Activated CD4-positive, alpha-beta T cell treated with anti-CD3 and anti-CD28 coated beads, Interleukin-2, amount 10 ng/mL, durations not matched to agents 7 days and 5 days (primary cell): Measurements from ENCODE around the gene ZNF326. TPM values are rescaled to one million over a fixed set of nuclear protein-coding genes. Genes with fewer than 3 reads are reported as not detected.
A peak's percentile ranks its signal among the peaks of the same experiment; 100 is the strongest.
"Not testable (repeated sequence)": the region's sequence is repeated elsewhere in the genome, so short reads cannot be mapped to it uniquely, and the experiment has no call there.

Experiments
- CTCF ChIA-PET: fragments of 350-600 bp; sonication (Branson Sonifier 250); formaldehyde crosslinking; loops from one replicate; lab custom pipeline; 2021; ENCODE audit warnings: antibody characterized with exemption; lab: Charles Lee
- POLR2A ChIA-PET: fragments of 350-600 bp; sonication (Branson Sonifier 250); formaldehyde crosslinking; loops from one replicate; lab custom pipeline; 2021; ENCODE audit warnings: antibody characterized with exemption; lab: Charles Lee
- DNase-seq: peaks from one replicate; pipeline ENCODE4 v3.0.0-alpha.2; 2020
- H3K27ac Mint-ChIP-seq: one replicate; pipeline ENCODE4 v1.8.0; 2021; ENCODE audit warnings: mild to moderate bottlenecking, moderate library complexity, mixed read lengths
- H3K27me3 Mint-ChIP-seq: one replicate; pipeline ENCODE4 v1.8.0; 2021; ENCODE audit warnings: mixed read lengths
- H3K36me3 Mint-ChIP-seq: one replicate; pipeline ENCODE4 v1.8.0; 2021; ENCODE audit warnings: low read depth, mixed read lengths
- H3K4me1 Mint-ChIP-seq: one replicate; pipeline ENCODE4 v1.8.0; 2021; ENCODE audit warnings: mixed read lengths
- H3K4me3 Mint-ChIP-seq: one replicate; pipeline ENCODE4 v1.8.0; 2021; ENCODE audit warnings: mild to moderate bottlenecking, moderate library complexity, mixed read lengths
- H3K9me3 Mint-ChIP-seq: one replicate; pipeline ENCODE4 v1.8.0; 2021; ENCODE audit warnings: mixed read lengths
- total RNA-seq, 2 experiments: library from RNA; stranded (reverse); gene quantifications; one replicate each; pipeline ENCODE4 v1.2.3, GENCODE V29; 2021

ZNF326 gene
- total RNA-seq, 2 experiments from 2014 or later = 16.6 to 18.5 TPM

GRCh38 chr1:89990976-89991831, 3.7 kb upstream of the ZNF326 start:
- Mint-ChIP-seq H3K27me3 (peaks cover 20% of the 10 kb centered on the region), H3K27ac (no peak overlapping the region), H3K9me3 (no peaks in the 10 kb centered on the region), H3K36me3 (no peaks in the 10 kb centered on the region), H3K4me1 (peaks cover 12% of the 10 kb centered on the region), H3K4me3 (no peak overlapping the region)
- POLR2A ChIA-PET = no interaction called here
- CTCF ChIA-PET = interaction anchor here (0.8 to 1.0 kb wide), 2 partner anchors 148 to 187 kb away, joined by 3 read pairs; no protein-coding TSS in a partner anchor
- DNase-seq = no peak

- peaks cover 18% of the 10 kb centered on the region for H3K27me3 Mint-ChIP-seq
- ChIA-PET POLR2A (no interaction called here), CTCF (interaction anchor here (0.6 to 1.2 kb wide), 2 partner anchors 9 to 213 kb away, joined by 3 to 4 read pairs; no protein-coding TSS in a partner anchor)
- H3K36me3 Mint-ChIP-seq = peaks cover 9% of the 10 kb centered on the region
- no peak for DNase-seq
- peaks cover 30% of the 10 kb centered on the region for H3K4me1 Mint-ChIP-seq
- no peaks in the 10 kb centered on the region for H3K9me3 Mint-ChIP-seq
- no peak overlapping the region for H3K4me3 Mint-ChIP-seq
- H3K27ac Mint-ChIP-seq = no peak overlapping the region
Observed at GRCh38 chr1:89993541-89993940, 1.4 kb upstream of the ZNF326 start.

- Mint-ChIP-seq H3K4me3 (peak overlapping the region; percentile 99), H3K27me3 (peaks cover 17% of the 10 kb centered on the region), H3K36me3 (peaks cover 13% of the 10 kb centered on the region), H3K27ac (peak overlapping the region; percentile 91), H3K9me3 (no peaks in the 10 kb centered on the region), H3K4me1 (peaks cover 31% of the 10 kb centered on the region)
- ChIA-PET CTCF (interaction anchor here (1.2 kb wide), 1 partner anchor 213 kb away, joined by 4 read pairs; no protein-coding TSS in a partner anchor), POLR2A (no interaction called here)
- no peak for DNase-seq
Observed at GRCh38 chr1:89994231-89994804, 592 bp upstream of the ZNF326 start.

- CTCF ChIA-PET = no interaction called here
- Mint-ChIP-seq H3K9me3 (no peaks in the 10 kb centered on the region), H3K4me1 (peaks cover 37% of the 10 kb centered on the region), H3K27ac (peak overlapping the region; percentile 94), H3K4me3 (peak overlapping the region; percentile 99), H3K36me3 (peaks cover 13% of the 10 kb centered on the region), H3K27me3 (peaks cover 12% of the 10 kb centered on the region)
- POLR2A ChIA-PET = no interaction called here
- no peak for DNase-seq
Observed at GRCh38 chr1:89995598-89996449, 914 bp downstream of the ZNF326 start.

GRCh38 chr1:89996450-89997110, 1.7 kb downstream of the ZNF326 start:
- H3K4me1 Mint-ChIP-seq = peaks cover 42% of the 10 kb centered on the region

GRCh38 chr1:89997152-89997551, 2.2 kb downstream of the ZNF326 start:
- POLR2A ChIA-PET, H3K9me3 Mint-ChIP-seq, DNase-seq, H3K4me3 Mint-ChIP-seq, H3K27ac Mint-ChIP-seq, CTCF ChIA-PET, H3K27me3 Mint-ChIP-seq: not testable (repeated sequence)
- Mint-ChIP-seq H3K36me3 (peaks cover 18% of the 10 kb centered on the region), H3K4me1 (peaks cover 42% of the 10 kb centered on the region)

More at GRCh38 chr1:89996450-89997110, 1.7 kb downstream of the ZNF326 start:
- POLR2A ChIA-PET = no interaction called here
- Mint-ChIP-seq H3K9me3 (no peaks in the 10 kb centered on the region), H3K27ac (peak overlapping the region; percentile 94), H3K27me3 (peaks cover 5% of the 10 kb centered on the region), H3K36me3 (peaks cover 18% of the 10 kb centered on the region), H3K4me3 (peak overlapping the region; percentile 99)
- DNase-seq = no peak
- CTCF ChIA-PET = no interaction called here

GRCh38 chr1:89998306-89998705, 3.4 kb downstream of the ZNF326 start:
- ChIA-PET CTCF (interaction anchor here (1.2 kb wide), 1 partner anchor 9 kb away, joined by 3 read pairs; no protein-coding TSS in a partner anchor), POLR2A (no interaction called here)
- no peak for DNase-seq
- H3K36me3 Mint-ChIP-seq = peaks cover 18% of the 10 kb centered on the region
- H3K27ac Mint-ChIP-seq = no peak overlapping the region
- H3K4me3 Mint-ChIP-seq = no peak overlapping the region
- no peaks in the 10 kb centered on the region for H3K9me3 Mint-ChIP-seq
- peaks cover 42% of the 10 kb centered on the region for H3K4me1 Mint-ChIP-seq
- H3K27me3 Mint-ChIP-seq = no peaks in the 10 kb centered on the region

- Mint-ChIP-seq H3K36me3 (peaks cover 20% of the 10 kb centered on the region), H3K4me1 (peaks cover 40% of the 10 kb centered on the region), H3K9me3 (no peaks in the 10 kb centered on the region), H3K4me3 (no peak overlapping the region), H3K27me3 (no peaks in the 10 kb centered on the region), H3K27ac (no peak overlapping the region)
- ChIA-PET POLR2A (no interaction called here), CTCF (interaction anchor here (1.2 kb wide), 1 partner anchor 8 kb away, joined by 3 read pairs; no protein-coding TSS in a partner anchor)
- DNase-seq = no peak
Observed at GRCh38 chr1:89999208-89999607, 4.3 kb downstream of the ZNF326 start.

- DNase-seq = no peak
- H3K9me3 Mint-ChIP-seq = no peaks in the 10 kb centered on the region
- peaks cover 20% of the 10 kb centered on the region for H3K36me3 Mint-ChIP-seq
- H3K27me3 Mint-ChIP-seq = no peaks in the 10 kb centered on the region
- CTCF ChIA-PET = interaction anchor here (0.7 kb wide), 1 partner anchor 17 kb away, joined by 3 read pairs; no protein-coding TSS in a partner anchor
- H3K4me3 Mint-ChIP-seq = no peak overlapping the region
- POLR2A ChIA-PET = no interaction called here
- no peak overlapping the region for H3K27ac Mint-ChIP-seq
- H3K4me1 Mint-ChIP-seq = peaks cover 38% of the 10 kb centered on the region
Observed at GRCh38 chr1:89999628-90000027, 4.7 kb downstream of the ZNF326 start.

- H3K36me3 Mint-ChIP-seq = peaks cover 25% of the 10 kb centered on the region
- peaks cover 31% of the 10 kb centered on the region for H3K4me1 Mint-ChIP-seq
- H3K27ac Mint-ChIP-seq = no peak overlapping the region
- no peak for DNase-seq
- CTCF ChIA-PET = interaction anchor here (0.6 kb wide), 2 partner anchors 19 to 1354 kb away, joined by 3 to 5 read pairs; no protein-coding TSS in a partner anchor
- H3K9me3 Mint-ChIP-seq = no peaks in the 10 kb centered on the region
- no peaks in the 10 kb centered on the region for H3K27me3 Mint-ChIP-seq
- no peak overlapping the region for H3K4me3 Mint-ChIP-seq
- POLR2A ChIA-PET = no interaction called here
Observed at GRCh38 chr1:90000934-90001676, 6.2 kb downstream of the ZNF326 start.

GRCh38 chr1:90007979-90008404, 13.1 kb downstream of the ZNF326 start:
- H3K27ac Mint-ChIP-seq = no peak overlapping the region
- CTCF ChIA-PET = interaction anchor here (1.1 kb wide), 1 partner anchor 9 kb away, joined by 3 read pairs; no protein-coding TSS in a partner anchor

More at GRCh38 chr1:90007979-90008404, 13.1 kb downstream of the ZNF326 start:
- Mint-ChIP-seq H3K27me3 (no peaks in the 10 kb centered on the region), H3K9me3 (no peaks in the 10 kb centered on the region), H3K36me3 (peaks cover 47% of the 10 kb centered on the region), H3K4me3 (no peak overlapping the region), H3K4me1 (no peaks in the 10 kb centered on the region)
- DNase-seq = no peak
- POLR2A ChIA-PET = no interaction called here
